ENCODE measurements around the gene TRIM66. TPM values are rescaled to one million over a fixed set of nuclear protein-coding genes. Genes with fewer than 3 reads are reported as not detected.
A peak's percentile ranks its signal among the peaks of the same experiment; 100 is the strongest.

Gene TRIM66
- total RNA-seq, 1 donor from 2014 or later, result 7.3 TPM

DNA sequence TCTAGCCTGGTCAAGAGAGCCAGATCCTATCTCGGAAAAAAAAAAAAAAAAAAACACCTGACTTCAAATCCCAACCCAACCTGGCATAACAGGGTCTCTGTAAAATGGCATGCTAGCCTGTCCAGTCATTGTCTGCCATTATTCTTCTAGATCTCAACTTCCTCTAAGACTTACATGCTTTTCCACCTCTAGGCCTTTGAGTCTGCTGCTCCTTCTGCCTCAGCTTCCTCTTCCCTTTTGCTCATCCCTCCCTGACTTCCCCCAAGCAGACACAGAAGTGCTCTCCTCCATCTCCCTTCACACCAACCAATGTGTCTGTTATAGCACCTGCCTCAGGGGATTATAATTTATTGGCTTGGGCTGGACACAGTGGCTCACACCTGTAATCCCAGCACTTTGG, 96.3 kb downstream of the TRIM66 start:
- Mint-ChIP-seq H3K36me3 (ENCODE audit: low read depth, unreplicated experiment) (no peaks in the 10 kb centered on the region), H3K4me3 (ENCODE audit: unreplicated experiment) (no peak overlapping the region), H3K27ac (ENCODE audit: unreplicated experiment) (no peak overlapping the region), H3K4me1 (ENCODE audit: low read depth, unreplicated experiment) (peaks cover 10% of the 10 kb centered on the region), H3K27me3 (ENCODE audit: low read depth, unreplicated experiment) (no peaks in the 10 kb centered on the region), H3K9me3 (ENCODE audit: unreplicated experiment) (no peaks in the 10 kb centered on the region)
- peaks cover 6% of the 10 kb centered on the region for H3K4me1 ChIP-seq (ENCODE audit: insufficient read depth, low read length)
- H3K27me3 ChIP-seq (ENCODE audit: insufficient read depth, low read length), result no peaks in the 10 kb centered on the region
- H2AFZ ChIP-seq (ENCODE audit: low read depth, low read length), result no peak overlapping the region
- no peaks in the 10 kb centered on the region for H3K36me3 ChIP-seq (ENCODE audit: insufficient read depth, low read length)
- H3K79me2 ChIP-seq (ENCODE audit: insufficient read depth, low read length), result no peaks in the 10 kb centered on the region
- H3K4me3 ChIP-seq (ENCODE audit: insufficient read depth, low read depth, low read length), result no peak overlapping the region
- H3K9me3 ChIP-seq (ENCODE audit: insufficient read depth, low read depth, low read length), result no peaks in the 10 kb centered on the region
- TF ChIP-seq EZH2 (IDR thresholded peaks at IDR 0.05; ENCODE audit: insufficient read depth, low read length), result no peak
- no peak for TF ChIP-seq CTCF (IDR thresholded peaks at IDR 0.05; ENCODE audit: insufficient read depth, low read depth, low read length)
- DNase-seq (ENCODE audit: low read depth), result no peak
- FAIRE-seq, result no peak
- H3K9ac ChIP-seq (ENCODE audit: low read length), result no peak overlapping the region
- no peak overlapping the region for H3K4me2 ChIP-seq (ENCODE audit: low read length)
- H3K27ac ChIP-seq (ENCODE audit: low read depth, low read length), result no peak overlapping the region
- H4K20me1 ChIP-seq (ENCODE audit: insufficient read depth, low read length), result no peaks in the 10 kb centered on the region

GRCh38 chr11:8584511-8584910, 98.0 kb downstream of the TRIM66 start:
- Histone ChIP-seq H4K20me1 (ENCODE audit: insufficient read depth, low read length) (no peaks in the 10 kb centered on the region), H3K9me3 (ENCODE audit: insufficient read depth, low read depth, low read length) (no peaks in the 10 kb centered on the region), H3K4me2 (ENCODE audit: low read length) (no peak overlapping the region), H2AFZ (ENCODE audit: low read depth, low read length) (peak overlapping the region; percentile 19), H3K79me2 (ENCODE audit: insufficient read depth, low read length) (no peaks in the 10 kb centered on the region), H3K36me3 (ENCODE audit: insufficient read depth, low read length) (no peaks in the 10 kb centered on the region), H3K4me1 (ENCODE audit: insufficient read depth, low read length) (peaks cover 6% of the 10 kb centered on the region), H3K27me3 (ENCODE audit: insufficient read depth, low read length) (no peaks in the 10 kb centered on the region), H3K9ac (ENCODE audit: low read length) (no peak overlapping the region), H3K4me3 (ENCODE audit: insufficient read depth, low read depth, low read length) (no peak overlapping the region), H3K27ac (ENCODE audit: low read depth, low read length) (no peak overlapping the region)
- no peak for FAIRE-seq
- no peak for TF ChIP-seq CTCF (IDR thresholded peaks at IDR 0.05; ENCODE audit: insufficient read depth, low read depth, low read length)
- Mint-ChIP-seq H3K27ac (ENCODE audit: unreplicated experiment) (no peak overlapping the region), H3K9me3 (ENCODE audit: unreplicated experiment) (no peaks in the 10 kb centered on the region), H3K4me1 (ENCODE audit: low read depth, unreplicated experiment) (peaks cover 10% of the 10 kb centered on the region), H3K36me3 (ENCODE audit: low read depth, unreplicated experiment) (peaks cover 2% of the 10 kb centered on the region), H3K27me3 (ENCODE audit: low read depth, unreplicated experiment) (no peaks in the 10 kb centered on the region), H3K4me3 (ENCODE audit: unreplicated experiment) (no peak overlapping the region)
- DNase-seq (ENCODE audit: low read depth), result no peak

DNA sequence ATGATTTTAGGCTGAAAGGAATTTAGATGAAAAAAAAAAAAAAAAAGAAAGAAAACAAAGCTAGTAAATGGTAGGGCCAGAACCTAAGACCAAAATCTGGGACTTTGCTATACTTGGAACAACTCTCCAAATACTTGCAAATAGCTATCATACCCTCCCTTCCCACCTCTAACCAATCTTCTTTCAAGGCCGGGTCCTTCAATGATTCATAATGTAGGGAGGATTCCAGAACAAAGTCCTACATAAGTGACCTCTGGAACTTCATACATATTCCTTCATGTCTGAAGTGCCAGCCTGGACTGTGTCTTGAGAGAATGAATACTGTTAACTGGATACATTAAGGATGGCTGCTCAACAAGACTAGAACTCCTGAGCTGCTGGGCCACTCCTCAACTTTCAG, 98.4 kb downstream of the TRIM66 start:
- FAIRE-seq, result no peak

More for the DNA sequence above, 98.4 kb downstream of the TRIM66 start:
- H3K27me3 Mint-ChIP-seq (ENCODE audit: low read depth, unreplicated experiment), result no peaks in the 10 kb centered on the region
- Histone ChIP-seq H3K27me3 (ENCODE audit: insufficient read depth, low read length) (no peaks in the 10 kb centered on the region), H4K20me1 (ENCODE audit: insufficient read depth, low read length) (no peaks in the 10 kb centered on the region), H3K4me1 (ENCODE audit: insufficient read depth, low read length) (peaks cover 6% of the 10 kb centered on the region), H3K4me2 (ENCODE audit: low read length) (no peak overlapping the region), H3K4me3 (ENCODE audit: insufficient read depth, low read depth, low read length) (no peak overlapping the region), H3K9ac (ENCODE audit: low read length) (no peak overlapping the region), H3K36me3 (ENCODE audit: insufficient read depth, low read length) (no peaks in the 10 kb centered on the region), H3K27ac (ENCODE audit: low read depth, low read length) (no peak overlapping the region), H2AFZ (ENCODE audit: low read depth, low read length) (peak overlapping the region; percentile 19), H3K9me3 (ENCODE audit: insufficient read depth, low read depth, low read length) (no peaks in the 10 kb centered on the region), H3K79me2 (ENCODE audit: insufficient read depth, low read length) (no peaks in the 10 kb centered on the region)
- H3K9me3 Mint-ChIP-seq (ENCODE audit: unreplicated experiment), result no peaks in the 10 kb centered on the region
- no peak overlapping the region for H3K4me3 Mint-ChIP-seq (ENCODE audit: unreplicated experiment)
- DNase-seq (ENCODE audit: low read depth), result peak; percentile 76
- TF ChIP-seq CTCF (IDR thresholded peaks at IDR 0.05; ENCODE audit: insufficient read depth, low read depth, low read length) (no peak), EZH2 (IDR thresholded peaks at IDR 0.05; ENCODE audit: insufficient read depth, low read length) (no peak)
- peaks cover 2% of the 10 kb centered on the region for H3K36me3 Mint-ChIP-seq (ENCODE audit: low read depth, unreplicated experiment)
- H3K4me1 Mint-ChIP-seq (ENCODE audit: low read depth, unreplicated experiment), result peaks cover 10% of the 10 kb centered on the region
- no peak overlapping the region for H3K27ac Mint-ChIP-seq (ENCODE audit: unreplicated experiment)

Data from astrocyte (in vitro differentiated cells and primary cell).